Left renal cortex interstitium (tissue), 4 donors: ENCODE measurements around the gene NEURL2. TPM values are rescaled to one million over a fixed set of nuclear protein-coding genes. Genes with fewer than 3 reads are reported as not detected.
A peak's percentile ranks its signal among the peaks of the same experiment; 100 is the strongest.

Experiments
- DNase-seq, 4 donors: peaks; one replicate each; pipeline ENCODE4 v3.0.0-alpha.2; 2013; ENCODE audit warnings: low read depth in 4 of 4, low spot score in 2 of 4, missing footprints in 1 of 4
- polyA plus RNA-seq, 4 donors: library from polyadenylated mRNA; unstranded; fragments of 120-200 nt; gene quantifications; one replicate each; pipeline ENCODE4 v1.2.1, GENCODE V29; 2013; ENCODE audit not compliant: insufficient read length in 4 of 4

The NEURL2 gene
- polyA plus RNA-seq, 4 donors = 4.2 to 11.2 (median 9.3) TPM

DNA sequence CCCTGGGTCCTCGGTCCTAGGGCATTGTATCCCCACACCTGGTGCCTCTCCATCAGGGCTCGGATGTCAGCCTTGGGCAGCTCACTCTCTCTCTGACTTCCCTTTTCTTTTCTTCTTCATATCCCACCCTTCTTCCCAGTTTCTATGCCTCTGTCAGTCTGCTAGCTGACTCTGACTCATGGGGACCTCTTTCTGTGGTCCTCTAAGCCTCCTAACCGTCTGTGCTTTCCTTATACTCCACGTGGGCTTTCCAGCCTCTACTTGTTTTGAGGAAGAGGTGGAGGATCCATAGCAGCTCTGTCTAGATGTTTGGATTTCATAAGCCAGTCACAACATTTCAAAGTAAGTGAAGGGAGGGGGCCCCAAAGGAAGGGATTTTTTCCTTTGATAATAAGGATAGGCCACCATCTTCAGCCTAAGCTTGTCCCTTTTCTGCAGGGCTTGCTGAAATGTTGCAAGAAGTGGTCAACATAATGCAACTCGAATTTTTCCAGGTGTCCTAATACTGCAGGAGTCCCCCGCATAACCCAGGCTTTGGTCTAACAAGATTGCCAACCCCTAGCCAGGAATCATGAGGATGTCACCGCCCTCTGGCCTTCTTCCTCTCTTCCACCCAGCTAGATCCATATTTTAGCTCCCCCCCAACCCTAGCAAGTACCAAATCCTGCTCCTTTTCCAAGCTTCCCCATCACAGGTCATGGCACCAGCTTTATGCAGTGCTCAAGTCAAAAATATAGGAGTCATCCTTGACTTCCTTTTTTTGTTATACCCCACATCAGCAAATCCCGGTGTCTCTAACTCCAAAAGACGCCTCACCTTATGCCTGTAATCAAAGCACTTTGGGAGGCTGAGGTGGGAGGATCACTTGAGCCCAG, 29.7 kb upstream of the NEURL2 start:
- DNase-seq = no peak

DNA sequence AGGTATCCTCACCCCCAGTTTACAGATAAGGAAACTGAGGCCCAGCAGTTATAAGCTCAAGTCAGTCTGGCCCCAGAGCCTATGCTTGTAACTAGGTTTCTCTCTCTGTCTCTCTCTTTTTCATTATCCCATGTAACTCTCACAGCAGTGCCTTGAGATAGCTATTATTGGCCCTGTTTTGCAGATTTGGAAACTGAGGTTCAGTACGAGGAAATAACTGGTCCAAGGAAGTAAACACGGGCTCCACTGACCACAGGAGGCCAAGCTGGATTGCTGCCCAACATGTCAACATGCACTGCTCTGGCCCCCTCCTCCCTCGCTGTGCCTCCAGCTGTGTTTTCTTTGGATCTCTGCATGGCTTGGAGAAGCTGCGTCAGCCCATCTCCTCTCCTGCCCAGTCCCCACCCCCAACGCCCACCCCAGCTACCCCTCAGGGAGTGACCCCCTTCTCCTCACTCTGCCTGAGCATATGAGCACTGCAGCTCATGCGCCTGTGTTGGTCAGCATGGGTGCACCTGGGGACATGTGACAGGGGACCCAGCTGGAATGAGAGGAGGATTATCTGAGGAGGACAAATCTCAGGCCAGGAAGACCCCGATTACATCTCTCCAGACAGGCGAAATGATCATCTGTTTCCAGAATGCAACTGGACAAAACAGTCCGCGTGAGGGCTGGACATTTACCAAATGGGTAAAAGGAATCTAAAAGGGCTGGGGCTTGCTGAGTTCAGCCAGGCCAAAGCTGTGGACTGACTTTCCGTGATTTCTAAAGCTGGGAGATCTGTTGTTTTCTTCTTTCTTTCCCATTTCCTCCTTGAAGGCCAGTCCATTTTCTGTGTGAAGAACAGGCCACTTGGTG, 28.8 kb upstream of the NEURL2 start:
- DNase-seq = peak in 3 of 4 donors; percentile 34 to 66 (median 51)

DNA sequence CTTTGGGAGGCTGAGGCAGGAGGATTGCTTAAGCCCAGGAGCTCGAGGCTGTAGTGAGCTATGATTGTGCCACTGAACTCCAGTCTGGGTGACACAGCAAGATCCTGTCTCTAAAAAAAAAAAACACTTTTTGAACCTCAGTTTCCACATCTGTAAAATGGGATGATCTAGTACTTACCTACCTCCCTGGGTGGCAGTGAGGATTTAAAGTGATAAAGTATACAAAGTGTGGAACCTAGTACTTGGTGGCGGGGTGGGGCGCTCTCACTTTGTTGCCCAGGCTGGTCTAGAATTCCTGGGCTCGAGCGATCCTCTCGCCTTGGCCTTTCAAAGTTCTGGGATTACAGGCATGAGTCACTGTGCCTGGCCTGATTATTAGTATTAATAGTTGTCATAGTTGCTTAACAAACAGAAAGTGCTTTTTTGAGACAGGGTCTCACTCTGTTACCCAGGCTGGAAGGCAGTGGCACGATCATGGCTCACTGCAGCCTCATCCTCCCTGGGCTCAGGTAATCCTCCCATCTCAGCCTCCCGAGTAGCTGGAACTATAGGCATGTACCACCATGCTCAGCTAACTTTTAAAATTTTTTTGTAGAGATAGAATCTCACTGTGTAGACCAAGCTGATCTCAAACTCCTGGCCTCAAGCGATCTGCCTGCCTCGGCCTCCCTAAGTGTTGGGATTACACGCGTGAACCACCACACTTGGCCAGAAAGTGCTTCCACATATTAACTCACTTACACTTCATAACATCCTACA, 27.9 kb upstream of the NEURL2 start:
- DNase-seq = no peak

DNA sequence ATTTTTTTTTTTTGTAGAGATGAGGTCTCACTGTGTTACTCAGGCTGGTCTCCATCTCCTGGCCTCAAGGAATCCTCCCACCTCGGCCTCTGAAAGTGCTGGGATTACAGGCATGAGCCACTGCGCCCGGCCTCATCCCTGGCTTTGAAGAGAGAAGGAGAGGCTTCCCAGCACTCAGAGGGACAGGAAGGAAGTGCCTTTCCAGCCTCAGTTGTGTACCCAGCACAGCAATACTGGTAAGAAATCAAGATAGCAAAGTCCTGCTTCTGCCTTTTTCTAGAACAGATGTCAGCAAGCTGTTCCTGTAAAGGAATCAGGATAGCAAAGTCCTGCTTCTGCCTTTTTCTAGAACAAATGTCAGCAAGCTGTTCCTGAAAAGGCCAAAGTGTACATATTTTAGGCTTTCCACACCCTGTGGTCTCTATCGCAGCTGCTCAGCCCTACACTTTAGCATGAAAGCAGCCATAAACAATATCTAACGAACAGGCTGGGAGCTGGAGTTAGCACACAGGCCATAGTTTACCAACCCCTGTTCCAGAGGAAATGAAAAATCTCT, 27.3 kb upstream of the NEURL2 start:
- DNase-seq = no peak

DNA sequence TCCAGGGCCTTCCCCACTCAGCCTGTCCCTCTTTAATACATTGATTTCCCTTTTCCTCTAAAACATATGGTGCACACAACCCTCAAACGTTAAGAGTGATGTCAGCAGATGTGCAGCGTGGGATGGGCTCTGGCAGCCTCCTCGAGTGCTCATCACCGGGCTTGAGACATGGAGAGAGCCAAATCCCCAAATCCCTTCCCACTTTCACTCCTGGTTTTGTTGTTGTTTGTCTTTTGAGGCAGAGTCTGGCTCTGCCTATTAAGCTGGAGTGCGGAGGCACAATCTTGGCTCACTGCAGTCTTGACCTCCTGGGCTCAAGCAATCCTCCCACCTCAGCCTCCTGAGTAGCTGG, 26.8 kb upstream of the NEURL2 start:
- DNase-seq = no peak

DNA sequence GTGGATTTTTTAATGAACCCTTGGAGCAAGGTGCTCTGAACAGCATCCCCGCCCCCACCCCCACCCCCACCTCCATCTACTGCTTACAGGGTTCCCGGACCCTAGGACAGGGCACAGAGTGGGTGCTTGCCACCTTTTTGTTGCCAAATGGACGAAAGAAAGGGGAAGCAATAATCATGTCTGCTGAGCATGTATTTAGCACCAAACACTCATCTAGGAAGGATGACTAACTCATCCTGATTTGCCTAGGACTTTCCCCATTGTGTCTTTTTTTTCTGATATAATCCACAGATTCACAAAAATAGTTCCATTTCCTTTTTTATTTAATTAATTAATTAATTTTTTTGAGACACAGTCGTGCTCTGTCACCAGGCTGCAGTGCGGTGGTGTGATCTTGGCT, 22.1 kb upstream of the NEURL2 start:
- DNase-seq = no peak

DNA sequence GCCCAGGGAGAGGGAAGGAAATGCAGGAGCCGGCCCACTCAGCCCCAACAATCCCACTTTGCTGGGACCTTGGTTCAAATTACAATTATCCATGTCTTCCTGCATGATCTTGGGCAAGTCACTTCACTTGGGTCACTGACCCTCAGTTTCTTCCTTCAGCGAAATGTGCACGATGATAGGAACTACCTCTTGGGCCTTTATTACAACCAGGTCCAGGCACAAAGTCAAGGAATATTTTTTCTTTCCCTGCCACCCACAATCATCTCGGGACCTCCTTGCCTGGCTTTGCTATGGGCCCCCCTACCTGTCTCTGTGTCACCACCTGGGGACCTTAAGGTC, 21.3 kb upstream of the NEURL2 start:
- DNase-seq = no peak

DNA sequence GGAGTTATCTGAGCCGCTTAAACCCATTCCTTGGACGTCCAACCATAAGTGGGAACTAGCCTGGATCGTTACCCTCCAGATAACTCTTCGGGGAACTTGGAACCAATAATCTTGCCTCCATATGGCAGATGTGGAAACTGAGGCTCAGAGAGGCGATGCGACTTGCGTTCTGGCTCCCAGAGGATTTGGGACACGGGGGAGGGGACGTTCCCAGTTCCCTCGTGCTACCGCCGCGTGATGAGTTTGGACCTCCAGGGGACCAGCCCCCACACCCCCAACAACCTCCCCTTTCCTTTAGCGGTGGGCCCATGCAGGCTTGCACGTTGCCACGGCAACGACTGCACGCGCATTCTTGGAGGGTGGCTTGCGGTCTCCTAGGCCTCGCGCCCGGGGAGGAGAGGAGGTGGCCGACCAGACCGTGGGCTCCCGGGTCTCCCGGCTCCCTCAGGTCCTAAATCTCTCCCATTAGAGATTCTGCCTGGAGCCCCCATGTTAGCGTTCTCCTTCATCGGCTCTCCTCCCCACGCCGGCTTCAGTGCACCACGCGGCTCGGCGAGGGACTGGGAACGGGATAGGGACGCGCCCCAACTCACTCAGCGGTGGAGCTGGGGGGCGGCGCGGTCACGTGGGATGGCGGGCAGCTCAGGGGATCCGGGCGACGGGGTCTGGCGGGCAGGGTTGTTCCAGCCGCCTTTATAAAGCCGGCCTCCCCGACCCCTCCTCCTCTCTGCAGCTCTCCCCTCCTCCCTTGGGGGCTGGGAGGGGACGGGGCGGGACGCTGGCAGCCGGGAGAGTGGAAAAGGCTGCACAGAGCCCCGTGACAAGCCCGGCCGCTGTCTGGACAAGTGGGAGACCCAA, 20.7 kb upstream of the NEURL2 start, which contains the start of gene PLTP:
PLTP (minus strand) TSS at position 670 of the 858 bp plus-strand sequence. CDS start 703 bp downstream, outside the sequence.
- peak in 1 of 4 donors; percentile 46 for DNase-seq

DNA sequence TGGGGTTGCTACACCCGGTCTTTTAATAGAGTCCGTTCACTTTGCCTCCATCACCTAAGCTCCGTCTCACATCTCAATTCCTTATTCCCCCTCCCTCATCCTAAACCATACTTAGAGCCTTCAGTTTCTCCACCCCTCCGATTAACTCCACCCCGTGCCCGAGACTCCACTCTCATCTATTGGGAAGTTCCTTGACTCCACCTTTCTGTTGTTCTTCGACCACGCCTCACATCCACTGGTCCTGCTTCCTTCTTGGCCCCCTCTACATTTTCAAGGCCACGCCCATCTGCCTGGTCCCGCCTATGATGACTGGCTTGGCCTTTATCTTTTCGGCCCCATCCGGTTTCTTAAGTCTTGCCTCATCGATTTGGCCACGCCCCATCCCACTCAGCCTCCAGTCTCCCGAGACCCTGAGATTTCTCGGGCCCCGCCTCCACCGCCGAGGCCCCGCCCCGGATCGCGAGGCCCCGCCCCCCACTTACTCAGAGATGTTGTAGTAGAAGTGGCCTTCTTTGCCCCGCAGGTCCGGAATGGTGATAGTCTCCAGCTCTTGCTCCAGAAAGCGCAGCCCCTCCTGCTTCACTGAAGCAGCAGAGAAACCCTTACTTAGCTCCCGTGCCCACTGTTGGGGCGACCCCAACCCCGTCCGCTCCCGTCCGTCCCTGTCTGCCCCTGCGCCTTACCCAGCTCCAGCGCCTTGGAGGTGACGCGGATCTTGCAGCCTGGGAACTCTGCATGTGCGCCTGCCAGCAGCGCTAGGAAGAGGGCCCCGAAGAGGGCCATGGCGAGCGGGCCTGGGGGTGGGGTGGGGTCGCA, 19.9 kb upstream of the NEURL2 start:
- peak; percentile 82 to 95 (median 90) for DNase-seq

DNA sequence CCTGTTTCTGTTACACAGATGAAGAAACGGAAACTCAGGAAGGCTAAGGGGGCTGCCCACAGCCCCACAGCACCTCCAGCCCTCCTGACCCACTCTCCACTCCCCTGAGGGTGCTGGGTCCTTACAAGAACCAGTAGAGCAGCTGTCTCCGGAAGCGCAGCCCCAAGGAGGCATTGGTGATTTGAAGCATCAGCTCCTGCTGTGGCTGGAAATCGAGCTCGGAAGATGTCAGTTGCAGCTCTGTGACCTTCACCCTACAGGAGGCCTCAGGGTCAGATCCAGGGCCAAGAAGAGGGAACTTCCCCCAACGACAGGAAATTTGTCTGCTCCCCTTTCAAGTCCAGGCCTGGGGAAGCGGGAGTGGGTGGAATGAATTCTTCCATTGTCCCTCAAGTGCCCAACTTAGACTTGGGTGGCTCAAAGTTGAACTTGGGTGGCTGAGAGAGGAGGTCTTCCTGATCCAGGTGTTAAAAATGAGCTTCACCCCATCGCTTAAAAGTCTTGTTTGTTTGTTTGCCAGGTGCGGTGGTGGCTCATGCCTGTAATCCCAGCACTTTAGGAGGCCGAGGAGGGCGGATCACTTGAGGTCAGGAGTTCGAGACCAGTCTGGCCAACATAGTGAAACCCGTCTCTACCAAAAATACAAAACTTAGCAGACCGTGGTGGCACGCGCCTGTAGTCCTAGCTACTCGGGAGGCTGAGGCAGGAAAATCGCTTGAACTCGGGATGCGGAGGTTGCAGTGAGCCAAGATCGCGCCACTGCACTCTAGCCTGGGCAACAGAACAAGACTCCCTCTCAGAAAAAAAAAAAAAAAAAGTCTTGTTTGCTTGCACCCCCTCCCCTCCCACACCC, 19.0 kb upstream of the NEURL2 start:
- no peak for DNase-seq

GRCh38 chr20:45909336-45909808, 18.4 kb upstream of the NEURL2 start:
- DNase-seq = no peak

DNA sequence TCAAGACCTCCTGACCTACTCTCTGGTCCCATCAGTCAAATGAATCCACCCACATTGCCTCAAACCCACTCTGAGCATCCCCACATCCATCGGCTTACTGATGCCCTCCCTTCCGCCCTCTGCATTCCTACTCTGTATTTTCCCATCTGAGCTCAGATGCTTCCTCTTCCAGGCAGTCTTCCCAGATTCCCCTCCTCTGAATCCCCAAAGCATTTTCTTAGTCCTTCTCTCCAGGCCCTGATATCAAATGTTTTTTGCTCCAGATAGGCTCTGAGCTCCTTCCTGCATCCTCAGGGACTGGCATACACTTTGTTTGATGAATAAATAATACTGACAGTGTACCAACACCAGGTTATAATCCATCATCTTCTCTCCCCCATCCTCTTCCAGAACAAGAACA, 17.1 kb upstream of the NEURL2 start:
- DNase-seq = no peak

DNA sequence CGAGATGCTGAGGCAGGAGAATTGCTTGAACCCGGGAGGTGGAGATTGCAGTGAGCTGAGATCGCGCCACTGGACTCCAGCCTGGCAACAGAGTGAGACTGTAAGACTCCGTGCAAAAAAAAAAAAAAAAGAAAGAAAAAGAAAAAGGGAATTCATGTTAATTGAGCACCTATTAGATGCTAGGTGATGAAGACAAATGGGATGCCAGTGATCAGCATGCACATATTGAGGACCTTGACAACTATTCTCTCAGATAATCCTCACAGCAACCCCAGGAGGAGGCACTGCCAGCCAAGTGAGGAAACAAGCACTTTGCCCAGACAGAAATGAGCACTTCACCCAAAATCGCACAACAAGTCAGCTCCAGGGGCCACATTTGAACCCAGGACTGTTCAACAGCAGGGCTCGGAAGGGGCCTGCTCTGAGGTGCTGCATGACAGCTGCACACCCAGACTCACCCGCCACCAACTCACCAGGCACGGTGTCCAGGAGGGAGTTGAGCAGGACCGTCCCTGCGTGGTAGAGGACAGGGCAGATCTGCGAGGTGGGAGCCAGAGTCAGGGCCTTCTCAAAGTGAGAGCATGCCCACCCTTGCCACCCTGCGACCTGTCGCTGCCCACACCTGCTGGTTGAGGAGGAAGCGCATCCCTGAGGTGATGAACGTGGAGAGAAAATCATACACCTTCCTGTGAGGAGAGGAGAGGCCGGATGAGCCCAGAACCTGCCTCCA, 16.4 kb upstream of the NEURL2 start:
- no peak for DNase-seq

DNA sequence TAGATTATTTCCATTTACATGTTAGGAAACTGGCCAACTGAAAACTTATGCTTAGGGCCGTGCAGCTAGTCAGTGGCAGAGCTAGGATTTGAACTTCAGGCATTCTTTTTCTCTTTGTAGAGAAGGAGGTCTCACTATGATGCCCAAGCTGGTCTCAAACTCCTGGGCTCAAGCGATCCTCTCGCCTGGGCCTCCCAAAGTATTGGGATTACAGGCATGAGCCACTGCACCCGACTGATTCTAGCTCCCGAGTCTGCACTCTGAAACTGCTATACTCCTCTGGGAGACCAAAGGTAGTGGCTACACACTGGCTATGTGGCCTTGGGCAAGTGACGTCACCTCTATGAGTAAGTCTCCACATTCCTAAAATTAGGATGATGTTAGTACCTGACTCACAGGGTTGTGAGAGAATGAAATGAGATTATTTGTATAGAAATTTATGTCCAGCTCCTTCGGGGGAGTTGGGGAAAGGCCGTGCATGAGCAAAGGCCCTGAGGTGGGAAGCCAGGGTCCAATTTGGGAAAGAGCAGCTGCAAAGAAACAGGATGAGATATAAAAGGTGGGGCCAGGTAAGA, 14.6 kb upstream of the NEURL2 start:
- no peak for DNase-seq

DNA sequence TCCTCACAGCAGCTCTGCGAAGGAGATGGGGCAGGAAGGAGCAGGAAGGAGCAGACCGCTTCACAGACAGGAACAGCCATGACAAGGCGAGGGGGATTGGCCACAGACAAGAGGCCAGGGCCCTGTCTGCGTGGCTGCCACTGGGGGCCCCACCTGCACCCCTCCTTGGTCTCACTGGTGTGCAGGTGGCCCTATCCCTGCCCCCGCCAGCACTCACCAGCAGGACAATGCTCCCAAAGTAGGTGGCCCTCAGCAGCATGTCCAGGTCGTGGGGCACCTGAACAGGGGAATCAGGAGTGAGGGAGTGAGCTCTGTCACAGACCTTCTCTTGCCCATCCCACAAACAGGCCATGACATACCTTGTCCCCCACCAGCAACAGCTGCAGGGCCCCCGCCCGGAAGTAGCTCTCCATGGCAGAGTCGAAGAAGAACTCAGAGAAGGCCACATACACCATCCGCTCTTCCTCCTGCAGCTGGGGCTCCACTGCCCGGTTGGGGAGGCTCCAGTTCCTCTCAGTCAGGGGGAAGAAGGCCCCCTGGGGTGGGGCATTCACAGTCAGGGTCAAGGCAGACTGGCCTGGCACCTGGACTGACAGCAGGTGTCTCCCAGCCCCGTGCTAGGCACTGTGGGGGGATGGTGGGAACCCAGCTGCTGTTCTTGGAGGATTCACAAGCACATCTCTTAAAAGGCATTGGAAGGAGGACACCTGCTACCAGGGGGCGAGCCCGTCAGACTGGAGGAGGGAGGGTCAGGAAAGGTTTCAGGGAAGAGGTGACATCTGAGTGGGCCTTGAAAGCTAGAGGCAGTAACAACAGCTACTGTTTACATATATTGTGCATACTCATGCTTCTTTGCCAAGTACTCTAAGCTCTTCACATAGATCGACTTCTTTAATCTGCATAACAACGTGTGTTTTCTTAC, 13.8 kb upstream of the NEURL2 start:
- DNase-seq = no peak

- no peak for DNase-seq
Observed at GRCh38 chr20:45902199-45902701, 11.2 kb upstream of the NEURL2 start.
